Liver (tissue), 9 donors: ENCODE measurements around the gene FAM78A. TPM values are rescaled to one million over a fixed set of nuclear protein-coding genes. Genes with fewer than 3 reads are reported as not detected.
A peak's percentile ranks its signal among the peaks of the same experiment; 100 is the strongest.

Experiments used
- DNase-seq: peaks from one replicate; pipeline ENCODE4 v3.0.0-alpha.2; 2017; ENCODE audit warnings: low spot score
- H3K27ac ChIP-seq, 2 donors: one replicate each; pipeline ENCODE4 v1.7.0; 2013; ENCODE audit warnings: inconsistent platforms in 2 of 2, low read length in 2 of 2, control low read depth in 1 of 2, low read depth in 1 of 2, mild to moderate bottlenecking in 1 of 2
- H3K27me3 ChIP-seq, 4 donors: one replicate each; pipeline versions ENCODE4 v1.6.1 to v1.7.0; 2013; ENCODE audit warnings: low read length in 3 of 4, inconsistent platforms in 1 of 4, mild to moderate bottlenecking in 1 of 4, moderate library complexity in 1 of 4; ENCODE audit not compliant: control insufficient read depth in 4 of 4, insufficient read depth in 4 of 4
- H3K36me3 ChIP-seq, 4 donors: one replicate each; pipeline versions ENCODE4 v1.6.1 to v1.7.0; 2013; ENCODE audit warnings: low read length in 3 of 4, mild to moderate bottlenecking in 3 of 4, low read depth in 1 of 4, moderate library complexity in 1 of 4; ENCODE audit not compliant: control insufficient read depth in 4 of 4, insufficient read depth in 3 of 4
- H3K4me1 ChIP-seq, 4 donors: one replicate each; pipeline versions ENCODE4 v1.6.1 to v1.7.0; 2013; ENCODE audit warnings: low read length in 3 of 4, mild to moderate bottlenecking in 3 of 4, moderate library complexity in 1 of 4; ENCODE audit not compliant: control insufficient read depth in 4 of 4, insufficient read depth in 4 of 4
- H3K4me3 ChIP-seq, 3 donors: one replicate each; pipeline versions ENCODE4 v1.6.1 to v1.7.0; 2013; ENCODE audit warnings: low read length in 3 of 3, control low read depth in 1 of 3, low read depth in 1 of 3, mild to moderate bottlenecking in 1 of 3
- H3K9ac ChIP-seq, 2 donors: one replicate each; pipeline ENCODE4 v1.7.0; 2013; ENCODE audit warnings: low read length in 2 of 2, mild to moderate bottlenecking in 2 of 2, moderate library complexity in 2 of 2, control low read depth in 1 of 2, low read depth in 1 of 2
- H3K9me3 ChIP-seq, 4 donors: one replicate each; pipeline versions ENCODE4 v1.6.1 to v1.7.0; 2013; ENCODE audit warnings: low read length in 3 of 4; ENCODE audit not compliant: control insufficient read depth in 4 of 4
- ATF3 ChIP-seq: IDR thresholded peaks from 2 replicates; pipeline ENCODE4 v1.6.1; 2016; ENCODE audit warnings: antibody characterized with exemption
- EGR1 ChIP-seq, 2 donors: IDR thresholded peaks; 2 replicates each; pipeline ENCODE4 v1.6.1; 2016 to 2018; ENCODE audit warnings: antibody characterized with exemption in 2 of 2, low read depth in 2 of 2
- FOXA2 ChIP-seq: IDR thresholded peaks from 2 replicates; pipeline ENCODE4 v1.6.1; 2016; ENCODE audit warnings: antibody characterized with exemption
- GABPA ChIP-seq, 2 donors: IDR thresholded peaks in 1 of 2; conservative IDR thresholded peaks in 1 of 2; 2 replicates each; pipeline ENCODE4 v1.6.1; 2016; ENCODE audit warnings: antibody characterized with exemption in 2 of 2, mild to moderate bottlenecking in 1 of 2, moderate library complexity in 1 of 2
- HNF4A ChIP-seq, 2 donors: conservative IDR thresholded peaks; 2 replicates each; pipeline ENCODE4 v1.6.1; 2016; ENCODE audit warnings: antibody characterized with exemption in 2 of 2, mild to moderate bottlenecking in 2 of 2
- HNF4G ChIP-seq: IDR thresholded peaks from 2 replicates; pipeline ENCODE4 v1.6.1; 2016; ENCODE audit warnings: antibody characterized with exemption
- MAX ChIP-seq: IDR thresholded peaks from 2 replicates; pipeline ENCODE4 v1.6.1; 2016; ENCODE audit warnings: antibody characterized with exemption
- RXRA ChIP-seq, 2 donors: IDR thresholded peaks; 2 replicates each; pipeline ENCODE4 v1.6.1; 2017 to 2018; ENCODE audit warnings: antibody characterized with exemption in 2 of 2, mild to moderate bottlenecking in 1 of 2
- SP1 ChIP-seq: IDR thresholded peaks from 2 replicates; pipeline ENCODE4 v1.6.1; 2018; ENCODE audit warnings: antibody characterized with exemption, mild to moderate bottlenecking
- YY1 ChIP-seq: IDR thresholded peaks from 2 replicates; pipeline ENCODE4 v1.6.1; 2016; ENCODE audit warnings: antibody characterized with exemption, mild to moderate bottlenecking
- WGBS: extraction: QIAGEN DNeasy Blood & Tissue Kit; methylation state at CpG from one replicate; pipeline ENCODE4 v1.1.7; 2013; 5-methylcytosine and 5-hydroxymethylcytosine counted together
- polyA plus RNA-seq, 2 donors: library from polyadenylated mRNA; stranded (reverse) in 1 of 2; unstranded in 1 of 2; fragments of 200-250 nt in 1 of 2; fragments of >200 nt in 1 of 2; fragmentation: Nextera tagmentation in 1 of 2; extraction: Ambion mirVana in 1 of 2; gene quantifications; one replicate each; pipeline versions ENCODE4 v1.2.1 to v1.2.3, GENCODE V29; 2013 to 2015
- total RNA-seq, 2 donors: library from RNA; depleted of rRNA; stranded (reverse); fragments of >200 nt; gene quantifications; one replicate each; pipeline ENCODE4 v1.2.3, GENCODE V29; 2014
- TF ChIP-seq, protein P1 (sequence below): IDR thresholded peaks from 2 replicates; pipeline ENCODE4 v1.6.1; 2016; ENCODE audit warnings: antibody characterized with exemption, mild to moderate bottlenecking
- TF ChIP-seq, protein P2 (sequence below): IDR thresholded peaks from 2 replicates; pipeline ENCODE4 v1.6.1; 2016; ENCODE audit warnings: antibody characterized with exemption
- donor health status: healthy.
- donor health status: healthy.
- donor health status: healthy.
- donor health status: healthy.
- donor health status: healthy.

The FAM78A gene
- total and polyA plus RNA-seq, 4 donors = 0.25 to 6.6 (median 1.7) TPM

- TF ChIP-seq SP1 (no peak), MAX (no peak), RXRA (IDR thresholded peaks at IDR 0.05) (no peak), ATF3 (no peak), EGR1 (IDR thresholded peaks at IDR 0.05; ENCODE audit: low read depth in 2 of 2) (no peak), HNF4G (no peak), HNF4A (conservative IDR thresholded peaks at IDR 0.05) (no peak), FOXA2 (no peak)
- TF ChIP-seq, protein P1, sequence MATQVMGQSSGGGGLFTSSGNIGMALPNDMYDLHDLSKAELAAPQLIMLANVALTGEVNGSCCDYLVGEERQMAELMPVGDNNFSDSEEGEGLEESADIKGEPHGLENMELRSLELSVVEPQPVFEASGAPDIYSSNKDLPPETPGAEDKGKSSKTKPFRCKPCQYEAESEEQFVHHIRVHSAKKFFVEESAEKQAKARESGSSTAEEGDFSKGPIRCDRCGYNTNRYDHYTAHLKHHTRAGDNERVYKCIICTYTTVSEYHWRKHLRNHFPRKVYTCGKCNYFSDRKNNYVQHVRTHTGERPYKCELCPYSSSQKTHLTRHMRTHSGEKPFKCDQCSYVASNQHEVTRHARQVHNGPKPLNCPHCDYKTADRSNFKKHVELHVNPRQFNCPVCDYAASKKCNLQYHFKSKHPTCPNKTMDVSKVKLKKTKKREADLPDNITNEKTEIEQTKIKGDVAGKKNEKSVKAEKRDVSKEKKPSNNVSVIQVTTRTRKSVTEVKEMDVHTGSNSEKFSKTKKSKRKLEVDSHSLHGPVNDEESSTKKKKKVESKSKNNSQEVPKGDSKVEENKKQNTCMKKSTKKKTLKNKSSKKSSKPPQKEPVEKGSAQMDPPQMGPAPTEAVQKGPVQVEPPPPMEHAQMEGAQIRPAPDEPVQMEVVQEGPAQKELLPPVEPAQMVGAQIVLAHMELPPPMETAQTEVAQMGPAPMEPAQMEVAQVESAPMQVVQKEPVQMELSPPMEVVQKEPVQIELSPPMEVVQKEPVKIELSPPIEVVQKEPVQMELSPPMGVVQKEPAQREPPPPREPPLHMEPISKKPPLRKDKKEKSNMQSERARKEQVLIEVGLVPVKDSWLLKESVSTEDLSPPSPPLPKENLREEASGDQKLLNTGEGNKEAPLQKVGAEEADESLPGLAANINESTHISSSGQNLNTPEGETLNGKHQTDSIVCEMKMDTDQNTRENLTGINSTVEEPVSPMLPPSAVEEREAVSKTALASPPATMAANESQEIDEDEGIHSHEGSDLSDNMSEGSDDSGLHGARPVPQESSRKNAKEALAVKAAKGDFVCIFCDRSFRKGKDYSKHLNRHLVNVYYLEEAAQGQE = no peak
- Histone ChIP-seq H3K36me3 (no peaks in the 10 kb centered on the region), H3K4me1 (no peaks in the 10 kb centered on the region), H3K9ac (no peak overlapping the region), H3K4me3 (no peak overlapping the region), H3K27me3 (no peaks in the 10 kb centered on the region), H3K27ac (no peak overlapping the region), H3K9me3 (no peaks in the 10 kb centered on the region)
- 86% methylated on average over 7 of the region's 7 CpGs for WGBS
- no peak for DNase-seq
Measured at GRCh38 chr9:131291795-131292315, 15.5 kb upstream of the FAM78A start.

GRCh38 chr9:131290767-131291370, 14.6 kb upstream of the FAM78A start:
- Histone ChIP-seq H3K27ac (no peak overlapping the region), H3K9ac (no peak overlapping the region), H3K4me1 (no peaks in the 10 kb centered on the region), H3K36me3 (no peaks in the 10 kb centered on the region), H3K27me3 (no peaks in the 10 kb centered on the region), H3K9me3 (no peaks in the 10 kb centered on the region), H3K4me3 (no peak overlapping the region)
- TF ChIP-seq YY1 (no peak), RXRA (IDR thresholded peaks at IDR 0.05) (no peak)
- DNase-seq = no peak
- 90% methylated on average over 17 of the region's 17 CpGs for WGBS

DNA sequence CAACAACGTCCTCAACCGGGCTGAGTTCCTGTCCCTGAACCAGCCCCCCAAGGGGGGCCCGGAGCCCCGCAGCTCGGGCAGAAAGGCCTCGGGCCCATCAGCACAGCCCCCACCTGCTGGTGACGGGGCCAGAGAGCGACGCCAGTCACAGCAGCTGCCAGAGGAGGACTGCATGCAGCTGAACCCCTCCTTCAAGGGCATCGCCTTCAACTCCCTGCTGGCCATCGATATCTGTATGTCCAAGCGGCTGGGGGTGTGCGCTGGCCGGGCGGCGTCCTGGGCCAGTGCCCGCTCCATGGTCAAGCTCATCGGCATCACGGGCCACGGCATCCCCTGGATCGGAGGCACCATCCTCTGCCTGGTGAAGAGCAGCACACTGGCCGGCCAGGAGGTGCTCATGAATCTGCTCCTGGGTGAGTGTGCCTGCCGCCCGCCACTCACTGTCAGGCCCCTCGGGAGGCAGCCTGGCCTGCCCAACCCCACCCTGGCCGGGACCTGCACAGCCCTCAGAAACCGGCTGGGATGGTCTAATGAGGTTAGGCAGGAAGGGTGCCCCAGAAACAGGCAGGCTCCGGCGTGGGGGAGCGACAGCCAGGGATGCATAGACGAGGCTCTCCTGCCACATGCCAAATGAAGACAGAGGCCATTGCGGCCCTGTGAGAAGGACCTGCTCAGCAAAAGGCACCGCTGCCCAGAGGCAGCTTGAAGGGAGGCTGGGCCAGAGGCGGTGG, 13.9 kb upstream of the FAM78A start:
- no peaks in the 10 kb centered on the region for H3K9me3 ChIP-seq
- H3K27me3 ChIP-seq = no peaks in the 10 kb centered on the region
- DNase-seq = no peak
- no peak overlapping the region for H3K9ac ChIP-seq
- no peak overlapping the region for H3K27ac ChIP-seq
- no peaks in the 10 kb centered on the region for H3K4me1 ChIP-seq
- TF ChIP-seq HNF4G (no peak), ATF3 (no peak), GABPA (IDR thresholded peaks at IDR 0.05 in 1 of 2, conservative IDR thresholded peaks at IDR 0.05 in 1 of 2) (no peak), FOXA2 (no peak), MAX (no peak)
- TF ChIP-seq, protein P2, sequence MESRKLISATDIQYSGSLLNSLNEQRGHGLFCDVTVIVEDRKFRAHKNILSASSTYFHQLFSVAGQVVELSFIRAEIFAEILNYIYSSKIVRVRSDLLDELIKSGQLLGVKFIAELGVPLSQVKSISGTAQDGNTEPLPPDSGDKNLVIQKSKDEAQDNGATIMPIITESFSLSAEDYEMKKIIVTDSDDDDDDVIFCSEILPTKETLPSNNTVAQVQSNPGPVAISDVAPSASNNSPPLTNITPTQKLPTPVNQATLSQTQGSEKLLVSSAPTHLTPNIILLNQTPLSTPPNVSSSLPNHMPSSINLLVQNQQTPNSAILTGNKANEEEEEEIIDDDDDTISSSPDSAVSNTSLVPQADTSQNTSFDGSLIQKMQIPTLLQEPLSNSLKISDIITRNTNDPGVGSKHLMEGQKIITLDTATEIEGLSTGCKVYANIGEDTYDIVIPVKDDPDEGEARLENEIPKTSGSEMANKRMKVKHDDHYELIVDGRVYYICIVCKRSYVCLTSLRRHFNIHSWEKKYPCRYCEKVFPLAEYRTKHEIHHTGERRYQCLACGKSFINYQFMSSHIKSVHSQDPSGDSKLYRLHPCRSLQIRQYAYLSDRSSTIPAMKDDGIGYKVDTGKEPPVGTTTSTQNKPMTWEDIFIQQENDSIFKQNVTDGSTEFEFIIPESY = no peak
- peak overlapping the region in 1 of 3 donors; percentile 9 for H3K4me3 ChIP-seq
- no peaks in the 10 kb centered on the region for H3K36me3 ChIP-seq
- WGBS = 86% methylated on average over 34 of the region's 34 CpGs
